Gastrocnemius medialis (tissue), 4 donors: ENCODE results near the gene KCNS3. TPM values are rescaled to one million over a fixed set of nuclear protein-coding genes. Genes with fewer than 3 reads are reported as not detected.

Source experiments
- ATAC-seq, 2 donors: fragments of 150-250 bp; one replicate each; pipeline ENCODE4 v1.9.1; 2016
- DNase-seq, 2 donors: peaks; one replicate each; pipeline ENCODE4 v3.0.0-alpha.2; 2019
- H3K27ac ChIP-seq, 4 donors: fragments of 200-600 bp; sonication (generic); 1 replicate in 1 of 4; 2 replicates in 3 of 4; pipeline ENCODE4 v1.5.1; 2016 to 2018; ENCODE audit warnings: mild to moderate bottlenecking in 2 of 4, moderate library complexity in 1 of 4
- H3K27me3 ChIP-seq, 3 donors: fragments of 200-600 bp; sonication (generic) in 2 of 3; 1 replicate in 1 of 3; 2 replicates in 2 of 3; pipeline versions ENCODE4 v1.5.1 to v1.6.0; 2016 to 2019; ENCODE audit warnings: mild to moderate bottlenecking in 1 of 3, moderate library complexity in 1 of 3
- H3K36me3 ChIP-seq, 2 donors: fragments of 200-600 bp; sonication (generic) in 1 of 2; one replicate each; pipeline ENCODE4 v1.5.1; 2017 to 2018
- H3K4me1 ChIP-seq, 2 donors: fragments of 200-600 bp; sonication (generic) in 1 of 2; one replicate each; pipeline ENCODE4 v1.5.1; 2016 to 2017; ENCODE audit warnings: mild to moderate bottlenecking in 2 of 2
- H3K4me3 ChIP-seq, 4 donors: fragments of 200-600 bp; sonication (generic) in 3 of 4; 1 replicate in 1 of 4; 2 replicates in 3 of 4; pipeline ENCODE4 v1.5.1; 2016 to 2019; ENCODE audit warnings: mild to moderate bottlenecking in 2 of 4
- H3K9me3 ChIP-seq, 3 donors: fragments of 200-600 bp; sonication (generic) in 2 of 3; 1 replicate in 1 of 3; 2 replicates in 2 of 3; pipeline ENCODE4 v1.5.1; 2016 to 2019
- POLR2A ChIP-seq, 2 donors: fragments of 450-650 bp; IDR thresholded peaks; one replicate each; pipeline ENCODE4 v1.6.1; 2017; ENCODE audit warnings: antibody characterized with exemption in 2 of 2, mild to moderate bottlenecking in 2 of 2, moderate library complexity in 2 of 2
- in situ Hi-C, 4 donors: fragments of 200-750 bp; cut with MboI; loops; one replicate each; pipeline versions ENCODE4 v1.15.0 to v1.8.0; 2017; ENCODE audit warnings: low sequenced_read_pairs in 4 of 4
- intact Hi-C: fragments of 100-400 bp; cut with DNase I; formaldehyde crosslinking; loops from one replicate; pipeline ENCODE4 v1.15.1; 2023; ENCODE audit warnings: low total_unique reads
- total RNA-seq, 4 donors: library from RNA; depleted of rRNA; stranded (reverse); fragments of >200 nt; gene quantifications; one replicate each; pipeline versions ENCODE4 v1.1.0 to v1.2.3, GENCODE V29; 2016
- TF ChIP-seq, protein P1 (sequence below), 5 experiments: fragments of 450-650 bp in 3 of 5; fragments of 200-600 bp in 2 of 5; sonication (generic) in 2 of 5; IDR thresholded peaks in 4 of 5; conservative IDR thresholded peaks in 1 of 5; 1 replicate in 4 of 5; 2 replicates in 1 of 5; pipeline ENCODE4 v1.5.1; 2016 to 2019; ENCODE audit warnings: antibody characterized with exemption in 5 of 5, mild to moderate bottlenecking in 3 of 5, moderate library complexity in 3 of 5

KCNS3 gene
- total RNA-seq, 4 donors from 2014 or later: 25.8 to 103 (median 65.6) TPM

DNA sequence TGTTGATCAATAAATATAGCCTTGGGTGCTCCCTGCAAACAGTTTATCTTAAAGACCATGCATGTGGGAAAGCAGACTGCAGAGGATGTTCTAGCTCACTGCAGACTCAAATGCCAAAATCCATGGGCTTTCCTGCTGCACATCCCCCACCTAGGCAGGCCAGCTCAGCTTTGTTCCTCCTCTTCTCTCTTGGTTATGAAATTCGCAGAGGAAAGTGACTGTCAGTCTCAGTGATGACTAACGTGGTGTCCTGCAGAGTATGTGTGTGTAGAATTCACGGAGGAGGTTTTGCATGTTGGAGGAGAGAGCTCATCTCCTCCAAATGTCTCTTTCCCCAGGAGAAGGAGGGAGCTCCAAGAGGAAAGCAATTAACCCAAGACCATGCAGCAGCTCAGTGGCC is 21.4 kb upstream of the KCNS3 start:
- H3K36me3 ChIP-seq: no peaks in the 10 kb centered on the region
- ATAC-seq: no peak
- no peak overlapping the region for H3K4me3 ChIP-seq
- H3K9me3 ChIP-seq: no peaks in the 10 kb centered on the region
- H3K27ac ChIP-seq: no peak overlapping the region
- no peak for DNase-seq
- TF ChIP-seq, protein P1, sequence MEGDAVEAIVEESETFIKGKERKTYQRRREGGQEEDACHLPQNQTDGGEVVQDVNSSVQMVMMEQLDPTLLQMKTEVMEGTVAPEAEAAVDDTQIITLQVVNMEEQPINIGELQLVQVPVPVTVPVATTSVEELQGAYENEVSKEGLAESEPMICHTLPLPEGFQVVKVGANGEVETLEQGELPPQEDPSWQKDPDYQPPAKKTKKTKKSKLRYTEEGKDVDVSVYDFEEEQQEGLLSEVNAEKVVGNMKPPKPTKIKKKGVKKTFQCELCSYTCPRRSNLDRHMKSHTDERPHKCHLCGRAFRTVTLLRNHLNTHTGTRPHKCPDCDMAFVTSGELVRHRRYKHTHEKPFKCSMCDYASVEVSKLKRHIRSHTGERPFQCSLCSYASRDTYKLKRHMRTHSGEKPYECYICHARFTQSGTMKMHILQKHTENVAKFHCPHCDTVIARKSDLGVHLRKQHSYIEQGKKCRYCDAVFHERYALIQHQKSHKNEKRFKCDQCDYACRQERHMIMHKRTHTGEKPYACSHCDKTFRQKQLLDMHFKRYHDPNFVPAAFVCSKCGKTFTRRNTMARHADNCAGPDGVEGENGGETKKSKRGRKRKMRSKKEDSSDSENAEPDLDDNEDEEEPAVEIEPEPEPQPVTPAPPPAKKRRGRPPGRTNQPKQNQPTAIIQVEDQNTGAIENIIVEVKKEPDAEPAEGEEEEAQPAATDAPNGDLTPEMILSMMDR (IDR thresholded peaks at IDR 0.05 in 4 of 5, conservative IDR thresholded peaks at IDR 0.05 in 1 of 5): no peak
- TF ChIP-seq POLR2A (IDR thresholded peaks at IDR 0.05): no peak
- intact Hi-C loops (no loop called here), in situ Hi-C loops (loop anchor here in 1 of 4 donors (10.0 kb wide), 1 partner anchor 288 kb away; no protein-coding TSS in a partner anchor)
- H3K27me3 ChIP-seq: no peaks in the 10 kb centered on the region
- no peaks in the 10 kb centered on the region for H3K4me1 ChIP-seq

DNA sequence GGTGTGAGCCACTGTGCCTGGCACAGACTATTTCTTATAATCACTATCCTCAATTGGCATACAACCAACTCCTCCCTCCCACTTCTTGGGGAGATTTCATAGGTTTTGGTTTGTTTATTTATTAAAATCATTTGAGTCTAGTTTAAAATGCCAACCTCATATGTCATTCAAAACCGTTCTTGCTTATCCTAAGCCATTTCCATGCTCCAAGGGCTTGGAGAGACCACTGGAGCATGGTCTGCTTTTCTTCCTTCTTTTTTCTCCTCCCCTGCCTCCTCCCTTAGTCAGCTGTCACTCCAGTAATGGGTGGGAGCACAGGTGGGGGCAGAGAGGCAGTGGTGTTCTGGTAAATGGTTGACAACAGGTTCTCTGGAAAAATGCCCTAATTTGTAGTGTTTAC is 20.4 kb upstream of the KCNS3 start:
- DNase-seq: no peak
- ATAC-seq: no peak
- H3K9me3 ChIP-seq: no peaks in the 10 kb centered on the region
- no peak overlapping the region for H3K27ac ChIP-seq
- H3K36me3 ChIP-seq: no peaks in the 10 kb centered on the region
- in situ Hi-C loops: loop anchor here in 1 of 4 donors (10.0 kb wide), 1 partner anchor 287 kb away; no protein-coding TSS in a partner anchor
- TF ChIP-seq, protein P1 (IDR thresholded peaks at IDR 0.05 in 4 of 5, conservative IDR thresholded peaks at IDR 0.05 in 1 of 5): no peak
- TF ChIP-seq POLR2A (IDR thresholded peaks at IDR 0.05): no peak
- no peaks in the 10 kb centered on the region for H3K27me3 ChIP-seq
- no peak overlapping the region for H3K4me3 ChIP-seq
- H3K4me1 ChIP-seq: no peaks in the 10 kb centered on the region
- intact Hi-C loops: no loop called here

DNA sequence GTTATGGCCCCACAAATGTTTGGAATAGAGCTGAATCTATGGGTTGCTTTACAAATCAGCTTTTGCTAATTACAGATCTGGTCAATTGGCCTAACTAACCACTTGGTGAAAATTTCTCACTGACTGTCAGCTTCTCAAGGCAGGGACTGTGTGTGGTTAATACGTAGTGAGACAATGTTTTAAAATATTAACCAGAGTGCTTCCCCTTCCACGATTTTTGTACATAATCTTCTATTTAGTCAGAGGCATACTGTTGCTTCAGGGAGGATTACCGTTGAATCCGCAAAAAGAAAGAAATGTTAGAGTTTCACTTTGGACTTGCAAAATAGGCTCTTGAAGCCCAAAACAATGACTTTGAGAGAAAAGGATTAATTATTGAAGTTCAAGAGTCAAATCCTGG is 14.9 kb upstream of the KCNS3 start:
- in situ Hi-C loops (no loop called here), intact Hi-C loops (no loop called here)
- ATAC-seq (no peak), DNase-seq (no peak)
- TF ChIP-seq POLR2A (IDR thresholded peaks at IDR 0.05): no peak
- TF ChIP-seq, protein P1 (IDR thresholded peaks at IDR 0.05 in 4 of 5, conservative IDR thresholded peaks at IDR 0.05 in 1 of 5): no peak
- H3K36me3 ChIP-seq: no peaks in the 10 kb centered on the region
- no peak overlapping the region for H3K27ac ChIP-seq
- H3K27me3 ChIP-seq: no peaks in the 10 kb centered on the region
- no peak overlapping the region for H3K4me3 ChIP-seq
- no peaks in the 10 kb centered on the region for H3K9me3 ChIP-seq
- no peaks in the 10 kb centered on the region for H3K4me1 ChIP-seq

DNA sequence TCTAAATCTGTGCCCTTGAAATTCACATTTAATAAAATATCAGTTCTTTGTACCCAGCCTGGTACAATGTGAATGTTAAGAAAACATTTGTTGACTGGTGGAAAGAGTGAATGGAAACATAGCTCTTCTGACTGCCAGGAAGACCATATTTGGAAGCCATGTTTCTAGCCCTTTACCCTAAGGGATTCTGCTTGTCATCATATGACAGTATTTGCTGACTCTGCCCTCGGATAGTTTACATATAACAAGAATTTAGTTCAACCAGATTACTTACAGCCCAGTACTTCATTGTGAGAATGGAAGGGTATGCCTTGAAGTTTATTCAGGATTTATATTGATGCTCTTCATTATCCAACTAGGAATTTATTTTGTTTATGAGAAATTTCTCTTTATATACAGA is 13.8 kb upstream of the KCNS3 start:
- in situ Hi-C loops (no loop called here), intact Hi-C loops (no loop called here)
- no peak for TF ChIP-seq POLR2A (IDR thresholded peaks at IDR 0.05)
- TF ChIP-seq, protein P1 (IDR thresholded peaks at IDR 0.05 in 4 of 5, conservative IDR thresholded peaks at IDR 0.05 in 1 of 5): no peak
- no peaks in the 10 kb centered on the region for H3K36me3 ChIP-seq
- no peak overlapping the region for H3K27ac ChIP-seq
- no peaks in the 10 kb centered on the region for H3K9me3 ChIP-seq
- ATAC-seq: no peak
- DNase-seq: no peak
- no peaks in the 10 kb centered on the region for H3K4me1 ChIP-seq
- no peak overlapping the region for H3K4me3 ChIP-seq
- no peaks in the 10 kb centered on the region for H3K27me3 ChIP-seq

DNA sequence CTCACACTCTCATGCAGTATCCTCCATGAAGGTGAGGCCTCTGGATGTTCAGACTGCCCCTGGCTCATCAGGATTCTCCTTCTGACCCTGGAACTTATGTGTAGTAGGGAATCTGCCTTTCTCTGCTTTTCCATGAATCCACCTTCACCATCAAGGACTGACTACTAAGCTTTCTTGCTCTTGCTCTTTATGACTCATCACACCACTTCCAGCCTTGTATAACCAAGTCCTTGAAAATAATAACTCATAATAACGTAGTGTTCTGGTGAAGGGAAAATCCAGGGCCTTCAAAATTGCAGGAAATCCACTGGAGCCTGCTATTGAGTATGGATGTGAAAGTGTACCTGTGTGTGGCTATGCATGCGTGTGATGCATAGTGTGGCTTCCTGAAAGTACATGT is 11.3 kb upstream of the KCNS3 start:
- no peak for DNase-seq
- H3K36me3 ChIP-seq: no peaks in the 10 kb centered on the region
- TF ChIP-seq, protein P1 (IDR thresholded peaks at IDR 0.05 in 4 of 5, conservative IDR thresholded peaks at IDR 0.05 in 1 of 5): no peak
- TF ChIP-seq POLR2A (IDR thresholded peaks at IDR 0.05): no peak
- in situ Hi-C loops (no loop called here), intact Hi-C loops (no loop called here)
- no peaks in the 10 kb centered on the region for H3K9me3 ChIP-seq
- H3K4me3 ChIP-seq: no peak overlapping the region
- ATAC-seq: no peak
- no peaks in the 10 kb centered on the region for H3K4me1 ChIP-seq
- no peak overlapping the region for H3K27ac ChIP-seq
- H3K27me3 ChIP-seq: no peaks in the 10 kb centered on the region
